Testis (tissue), 3 donors: ENCODE measurements around the gene CCSER2. TPM values are rescaled to one million over a fixed set of nuclear protein-coding genes. Genes with fewer than 3 reads are reported as not detected.
A peak's percentile ranks its signal among the peaks of the same experiment; 100 is the strongest.
"Not testable (repeated sequence)": the region's sequence is repeated elsewhere in the genome, so short reads cannot be mapped to it uniquely, and the experiment has no call there.

ENCODE experiments used
- DNase-seq: peaks from one replicate; pipeline ENCODE4 v3.0.0-alpha.2; 2019
- H3K27ac ChIP-seq, 2 donors: fragments of 200-600 bp; sonication (generic); one replicate each; pipeline ENCODE4 v1.5.1; 2019
- H3K27me3 ChIP-seq: fragments of 200-600 bp; sonication (generic); one replicate; pipeline ENCODE4 v1.5.1; 2019
- H3K36me3 ChIP-seq: fragments of 200-600 bp; sonication (generic); one replicate; pipeline ENCODE4 v1.5.1; 2017; ENCODE audit warnings: low read depth; ENCODE audit errors: missing control alignments
- H3K4me1 ChIP-seq: fragments of 200-600 bp; sonication (generic); one replicate; pipeline ENCODE4 v1.5.1; 2019
- H3K4me3 ChIP-seq, 2 donors: fragments of 200-600 bp; sonication (generic); one replicate each; pipeline ENCODE4 v1.5.1; 2017 to 2019
- H3K9me3 ChIP-seq: fragments of 200-600 bp; sonication (generic); one replicate; pipeline ENCODE4 v1.5.1; 2017
- CTCF ChIP-seq, 3 experiments: fragments of 450-650 bp in 2 of 3; fragments of 200-600 bp in 1 of 3; sonication (generic) in 1 of 3; IDR thresholded peaks; one replicate each; pipeline ENCODE4 v1.5.1; 2016 to 2019; ENCODE audit warnings: antibody characterized with exemption in 3 of 3, mild to moderate bottlenecking in 2 of 3, moderate library complexity in 1 of 3
- POLR2A ChIP-seq: fragments of 450-650 bp; IDR thresholded peaks from one replicate; pipeline ENCODE4 v1.6.1; 2017; ENCODE audit warnings: antibody characterized with exemption, mild to moderate bottlenecking, moderate library complexity
- WGBS, 2 donors: methylation state at CpG; one replicate each; pipeline ENCODE4 v1.1.5; 2018; 5-methylcytosine and 5-hydroxymethylcytosine counted together
- intact Hi-C: fragments of 100-400 bp; cut with DNase I; formaldehyde crosslinking; loops from one replicate; pipeline ENCODE4 v1.15.1; 2023; ENCODE audit warnings: low total_unique reads
- polyA plus RNA-seq: library from polyadenylated mRNA; stranded (reverse); fragments of 350-450 nt; fragmentation: Illumina TruSeq; extraction: RNeasy Lipid Tissue Mini Kit (QIAGEN cat#74804); gene quantifications from one replicate; pipeline ENCODE4 v1.2.3, GENCODE V29; 2014; ENCODE audit warnings: low read depth, low replicate concordance; ENCODE audit not compliant: insufficient read depth
- total RNA-seq, 2 donors: library from RNA; depleted of rRNA; stranded (reverse); fragments of >200 nt; gene quantifications; one replicate each; pipeline ENCODE4 v1.2.3, GENCODE V29; 2016

CCSER2 gene
- total and polyA plus RNA-seq, 3 donors from 2014 or later, result 65.4 to 148 (median 146) TPM

DNA sequence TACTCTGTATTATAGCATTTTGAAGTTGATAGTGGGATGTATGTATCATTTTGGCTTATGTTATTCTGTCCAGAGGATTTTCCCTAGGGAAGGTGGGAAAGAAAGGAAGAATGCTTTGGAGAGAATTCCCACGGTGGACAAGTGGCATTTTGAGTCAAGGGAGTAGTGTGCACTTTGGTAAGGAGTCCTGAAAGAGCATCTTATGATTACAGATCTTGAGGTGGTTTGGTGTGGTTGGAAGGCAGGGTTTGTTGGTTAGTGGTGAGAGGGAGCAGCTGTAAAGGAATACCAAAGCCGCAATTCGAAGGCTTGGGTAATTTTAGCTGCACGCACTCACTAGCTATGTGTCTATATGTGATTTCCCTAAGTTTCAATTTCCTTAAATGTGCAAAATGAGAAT is 16.1 kb downstream of the CCSER2 start:
- 75 to 91% methylated on average over 4 of the region's 4 CpGs for WGBS, 2 donors

DNA sequence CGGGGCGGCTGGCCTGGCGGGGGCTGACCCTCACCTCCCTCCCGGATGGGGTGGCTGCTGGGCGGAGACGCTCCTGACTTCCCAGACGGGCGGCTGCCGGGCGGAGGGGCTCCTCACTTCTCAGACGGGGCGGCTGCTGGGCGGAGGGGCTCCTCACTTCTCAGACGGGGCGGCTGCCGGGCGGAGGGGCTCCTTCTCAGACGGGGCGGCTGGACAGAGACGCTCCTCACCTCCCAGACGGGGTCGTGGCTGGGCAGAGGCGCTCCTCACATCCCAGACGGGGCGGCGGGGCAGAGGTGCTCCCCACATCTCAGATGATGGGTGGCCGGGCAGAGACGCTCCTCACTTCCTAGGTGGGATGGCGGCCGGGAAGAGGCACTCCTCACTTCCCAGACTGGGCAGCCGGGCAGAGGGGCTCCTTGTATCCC is 19.2 kb downstream of the CCSER2 start:
- H3K4me3 ChIP-seq, H3K9me3 ChIP-seq, H3K4me1 ChIP-seq, intact Hi-C loops, H3K27me3 ChIP-seq, H3K36me3 ChIP-seq, DNase-seq, H3K27ac ChIP-seq: not testable (repeated sequence)
- 94% methylated on average over 15 of the region's 31 CpGs; no CpG with 5 or more reads in 1 of the 2 donors for WGBS, 2 donors

More for the DNA sequence above, 16.1 kb downstream of the CCSER2 start:
- no peaks in the 10 kb centered on the region for H3K9me3 ChIP-seq
- H3K36me3 ChIP-seq, result no peaks in the 10 kb centered on the region
- TF ChIP-seq POLR2A, result no peak
- TF ChIP-seq CTCF (IDR thresholded peaks at IDR 0.05), result no peak
- H3K4me1 ChIP-seq, result no peaks in the 10 kb centered on the region
- no peak overlapping the region for H3K27ac ChIP-seq
- no peak overlapping the region for H3K4me3 ChIP-seq
- H3K27me3 ChIP-seq, result no peaks in the 10 kb centered on the region
- DNase-seq, result no peak
- intact Hi-C loops, result no loop called here

GRCh38 chr10:84348447-84348846 is 20.1 kb downstream of the CCSER2 start:
- H3K27ac ChIP-seq, result no peak overlapping the region
- no peaks in the 10 kb centered on the region for H3K27me3 ChIP-seq
- no peaks in the 10 kb centered on the region for H3K4me1 ChIP-seq
- no peaks in the 10 kb centered on the region for H3K9me3 ChIP-seq
- H3K36me3 ChIP-seq, result no peaks in the 10 kb centered on the region
- no peak overlapping the region for H3K4me3 ChIP-seq
- TF ChIP-seq CTCF (IDR thresholded peaks at IDR 0.05) (no peak), POLR2A (no peak)
- no peak for DNase-seq
- intact Hi-C loops, result no loop called here
- 72 to 91% methylated on average over 4 of the region's 4 CpGs for WGBS, 2 donors

DNA sequence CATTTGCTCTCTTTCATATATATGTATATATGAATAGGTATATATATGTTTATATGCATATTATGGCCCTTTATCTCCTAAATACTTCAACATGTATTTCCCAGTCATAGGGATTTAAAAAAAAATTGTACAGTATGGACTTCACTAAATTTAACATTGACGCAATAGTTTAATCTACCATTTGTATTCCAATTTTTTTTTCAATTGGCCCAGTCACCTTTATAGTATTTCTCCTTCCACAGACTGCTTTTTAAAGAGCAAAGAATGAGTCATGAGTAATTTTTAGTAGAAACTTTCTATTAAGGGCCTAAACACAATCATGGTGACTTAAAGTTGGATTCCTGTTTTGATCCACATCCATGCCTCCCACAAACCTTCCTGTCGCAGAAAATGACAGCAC is 20.5 kb downstream of the CCSER2 start:
- no peak for DNase-seq
- H3K36me3 ChIP-seq, result no peaks in the 10 kb centered on the region
- intact Hi-C loops, result no loop called here
- no peaks in the 10 kb centered on the region for H3K4me1 ChIP-seq
- no peaks in the 10 kb centered on the region for H3K27me3 ChIP-seq
- H3K9me3 ChIP-seq, result no peaks in the 10 kb centered on the region
- 60 to 75% methylated on average over 2 of the region's 2 CpGs for WGBS, 2 donors
- H3K27ac ChIP-seq, result peak overlapping the region in 1 of 2 donors; percentile 14
- H3K4me3 ChIP-seq, result no peak overlapping the region
- no peak for TF ChIP-seq POLR2A
- TF ChIP-seq CTCF (IDR thresholded peaks at IDR 0.05), result no peak

DNA sequence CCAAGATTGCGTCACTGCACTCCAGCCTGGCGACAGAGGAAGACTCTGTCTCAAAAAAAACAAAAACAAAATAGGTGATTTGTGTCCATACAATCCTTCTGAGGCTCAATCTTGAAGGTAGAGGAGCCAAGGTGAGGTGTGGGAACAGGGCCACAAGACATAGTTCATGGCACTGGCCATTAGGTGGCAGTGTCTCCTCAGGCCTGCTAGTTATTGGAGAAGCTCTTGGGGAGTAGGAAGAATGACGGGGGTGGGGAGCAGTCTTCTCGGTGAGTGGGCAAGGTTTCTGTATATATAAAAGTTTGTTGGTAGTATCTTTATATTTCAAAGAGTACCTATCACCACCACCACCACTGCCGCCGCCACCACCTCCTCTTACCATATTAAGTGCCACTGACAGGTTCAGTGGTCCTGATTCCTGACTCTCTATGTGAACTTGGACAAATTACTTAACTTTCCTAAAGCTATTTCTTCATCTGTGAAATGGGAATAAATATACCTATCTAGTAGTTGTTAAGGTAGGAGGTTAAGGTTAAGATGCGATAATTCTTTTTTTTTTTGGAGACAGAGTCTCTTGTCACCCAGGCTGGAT is 24.0 kb downstream of the CCSER2 start:
- Histone ChIP-seq H3K4me1 (no peaks in the 10 kb centered on the region), H3K27ac (no peak overlapping the region), H3K9me3 (no peaks in the 10 kb centered on the region), H3K36me3 (no peaks in the 10 kb centered on the region), H3K27me3 (no peaks in the 10 kb centered on the region), H3K4me3 (no peak overlapping the region)
- DNase-seq, result peak; percentile 74
- intact Hi-C loops, result no loop called here
- TF ChIP-seq CTCF (IDR thresholded peaks at IDR 0.05) (peak in 2 of 3 experiments; percentile 36 to 56), POLR2A (no peak)
- 84% methylated on average over 7 of the region's 7 CpGs for WGBS, 2 donors
